ENCODE measurements around the gene ALB.

ALB gene

DNA sequence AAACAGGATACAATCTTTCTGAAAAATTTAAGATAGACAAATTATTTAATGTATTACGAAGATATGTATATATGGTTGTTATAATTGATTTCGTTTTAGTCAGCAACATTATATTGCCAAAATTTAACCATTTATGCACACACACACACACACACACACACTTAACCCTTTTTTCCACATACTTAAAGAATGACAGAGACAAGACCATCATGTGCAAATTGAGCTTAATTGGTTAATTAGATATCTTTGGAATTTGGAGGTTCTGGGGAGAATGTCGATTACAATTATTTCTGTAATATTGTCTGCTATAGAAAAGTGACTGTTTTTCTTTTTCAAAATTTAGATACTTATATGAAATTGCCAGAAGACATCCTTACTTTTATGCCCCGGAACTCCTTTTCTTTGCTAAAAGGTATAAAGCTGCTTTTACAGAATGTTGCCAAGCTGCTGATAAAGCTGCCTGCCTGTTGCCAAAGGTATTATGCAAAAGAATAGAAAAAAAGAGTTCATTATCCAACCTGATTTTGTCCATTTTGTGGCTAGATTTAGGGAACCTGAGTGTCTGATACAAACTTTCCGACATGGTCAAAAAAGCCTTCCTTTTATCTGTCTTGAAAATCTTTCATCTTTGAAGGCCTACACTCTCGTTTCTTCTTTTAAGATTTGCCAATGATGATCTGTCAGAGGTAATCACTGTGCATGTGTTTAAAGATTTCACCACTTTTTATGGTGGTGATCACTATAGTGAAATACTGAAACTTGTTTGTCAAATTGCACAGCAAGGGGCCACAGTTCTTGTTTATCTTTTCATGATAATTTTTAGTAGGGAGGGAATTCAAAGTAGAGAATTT is 5.2 kb downstream of the ALB start:
- DNase-seq (ENCODE audit: low read depth), result no peak

DNA sequence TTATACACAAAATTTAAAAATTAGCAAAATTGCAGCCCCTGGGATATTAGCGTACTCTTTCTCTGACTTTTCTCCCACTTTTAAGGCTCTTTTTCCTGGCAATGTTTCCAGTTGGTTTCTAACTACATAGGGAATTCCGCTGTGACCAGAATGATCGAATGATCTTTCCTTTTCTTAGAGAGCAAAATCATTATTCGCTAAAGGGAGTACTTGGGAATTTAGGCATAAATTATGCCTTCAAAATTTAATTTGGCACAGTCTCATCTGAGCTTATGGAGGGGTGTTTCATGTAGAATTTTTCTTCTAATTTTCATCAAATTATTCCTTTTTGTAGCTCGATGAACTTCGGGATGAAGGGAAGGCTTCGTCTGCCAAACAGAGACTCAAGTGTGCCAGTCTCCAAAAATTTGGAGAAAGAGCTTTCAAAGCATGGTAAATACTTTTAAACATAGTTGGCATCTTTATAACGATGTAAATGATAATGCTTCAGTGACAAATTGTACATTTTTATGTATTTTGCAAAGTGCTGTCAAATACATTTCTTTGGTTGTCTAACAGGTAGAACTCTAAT is 6.0 kb downstream of the ALB start:
- no peak for DNase-seq (ENCODE audit: low read depth)

DNA sequence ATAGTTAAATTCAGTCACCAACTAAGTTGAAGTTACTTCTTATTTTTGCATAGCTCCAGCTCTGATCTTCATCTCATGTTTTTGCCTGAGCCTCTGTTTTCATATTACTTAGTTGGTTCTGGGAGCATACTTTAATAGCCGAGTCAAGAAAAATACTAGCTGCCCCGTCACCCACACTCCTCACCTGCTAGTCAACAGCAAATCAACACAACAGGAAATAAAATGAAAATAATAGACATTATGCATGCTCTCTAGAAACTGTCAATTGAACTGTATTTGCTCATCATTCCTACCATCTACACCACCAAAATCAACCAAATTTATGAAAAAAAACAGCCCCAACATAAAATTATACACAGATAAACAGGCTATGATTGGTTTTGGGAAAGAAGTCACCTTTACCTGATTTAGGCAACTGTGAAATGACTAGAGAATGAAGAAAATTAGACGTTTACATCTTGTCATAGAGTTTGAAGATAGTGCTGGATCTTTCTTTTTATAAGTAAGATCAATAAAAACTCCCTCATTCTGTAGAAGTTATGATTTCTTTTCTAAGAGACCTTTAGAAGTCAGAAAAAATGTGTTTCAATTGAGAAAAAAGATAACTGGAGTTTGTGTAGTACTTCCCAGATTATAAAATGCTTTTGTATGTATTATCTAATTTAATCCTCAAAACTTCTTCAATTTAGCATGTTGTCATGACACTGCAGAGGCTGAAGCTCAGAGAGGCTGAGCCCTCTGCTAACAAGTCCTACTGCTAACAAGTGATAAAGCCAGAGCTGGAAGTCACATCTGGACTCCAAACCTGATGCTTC is 7.0 kb downstream of the ALB start:
- no peak for DNase-seq (ENCODE audit: low read depth)

DNA sequence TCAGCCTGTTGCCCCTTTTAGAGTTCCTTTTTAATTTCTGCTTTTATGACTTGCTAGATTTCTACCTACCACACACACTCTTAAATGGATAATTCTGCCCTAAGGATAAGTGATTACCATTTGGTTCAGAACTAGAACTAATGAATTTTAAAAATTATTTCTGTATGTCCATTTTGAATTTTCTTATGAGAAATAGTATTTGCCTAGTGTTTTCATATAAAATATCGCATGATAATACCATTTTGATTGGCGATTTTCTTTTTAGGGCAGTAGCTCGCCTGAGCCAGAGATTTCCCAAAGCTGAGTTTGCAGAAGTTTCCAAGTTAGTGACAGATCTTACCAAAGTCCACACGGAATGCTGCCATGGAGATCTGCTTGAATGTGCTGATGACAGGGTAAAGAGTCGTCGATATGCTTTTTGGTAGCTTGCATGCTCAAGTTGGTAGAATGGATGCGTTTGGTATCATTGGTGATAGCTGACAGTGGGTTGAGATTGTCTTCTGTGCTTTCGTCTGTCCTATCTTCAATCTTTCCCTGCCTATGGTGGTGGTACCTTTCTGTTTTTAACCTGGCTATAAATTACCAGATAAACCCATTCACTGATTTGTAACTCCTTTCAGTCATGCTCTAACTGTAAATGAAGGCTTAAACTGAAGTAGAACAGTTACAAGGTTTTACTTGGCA is 7.8 kb downstream of the ALB start:
- no peak for DNase-seq (ENCODE audit: low read depth)

DNA sequence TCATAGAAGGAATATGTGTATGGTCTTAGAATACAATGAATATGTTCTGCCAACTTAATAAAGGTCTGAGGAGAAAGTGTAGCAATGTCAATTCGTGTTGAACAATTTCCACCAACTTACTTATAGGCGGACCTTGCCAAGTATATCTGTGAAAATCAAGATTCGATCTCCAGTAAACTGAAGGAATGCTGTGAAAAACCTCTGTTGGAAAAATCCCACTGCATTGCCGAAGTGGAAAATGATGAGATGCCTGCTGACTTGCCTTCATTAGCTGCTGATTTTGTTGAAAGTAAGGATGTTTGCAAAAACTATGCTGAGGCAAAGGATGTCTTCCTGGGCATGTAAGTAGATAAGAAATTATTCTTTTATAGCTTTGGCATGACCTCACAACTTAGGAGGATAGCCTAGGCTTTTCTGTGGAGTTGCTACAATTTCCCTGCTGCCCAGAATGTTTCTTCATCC is 9.2 kb downstream of the ALB start:
- no peak for DNase-seq (ENCODE audit: low read depth)

DNA sequence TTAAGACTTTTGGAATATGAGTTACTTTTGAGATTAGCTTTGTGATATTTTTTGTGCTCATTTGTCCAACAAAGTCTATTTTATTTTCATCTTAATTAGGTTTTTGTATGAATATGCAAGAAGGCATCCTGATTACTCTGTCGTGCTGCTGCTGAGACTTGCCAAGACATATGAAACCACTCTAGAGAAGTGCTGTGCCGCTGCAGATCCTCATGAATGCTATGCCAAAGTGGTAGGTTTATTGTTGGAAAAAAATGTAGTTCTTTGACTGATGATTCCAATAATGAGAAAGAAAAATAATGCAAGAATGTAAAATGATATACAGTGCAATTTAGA is 10.8 kb downstream of the ALB start:
- no peak for DNase-seq (ENCODE audit: low read depth)

DNA sequence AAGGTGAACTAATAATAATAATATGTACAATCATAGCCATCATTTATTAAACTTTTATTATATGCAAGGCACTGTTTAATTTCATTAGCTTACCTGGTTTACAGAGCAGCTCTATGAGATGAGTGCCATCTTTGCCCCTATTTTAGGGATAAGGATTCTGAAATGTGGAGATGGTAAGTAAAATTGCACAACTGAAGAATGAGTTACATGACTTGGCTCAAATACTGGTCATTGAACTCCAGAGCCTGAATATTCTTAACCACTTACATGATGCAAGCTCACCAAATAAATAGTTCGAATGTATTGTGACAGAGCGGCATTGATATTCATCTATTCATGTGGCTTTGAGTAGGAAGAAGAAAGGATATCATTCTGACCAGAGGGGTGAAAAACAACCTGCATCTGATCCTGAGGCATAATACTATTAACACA is 11.7 kb downstream of the ALB start:
- no peak for DNase-seq (ENCODE audit: low read depth)

DNA sequence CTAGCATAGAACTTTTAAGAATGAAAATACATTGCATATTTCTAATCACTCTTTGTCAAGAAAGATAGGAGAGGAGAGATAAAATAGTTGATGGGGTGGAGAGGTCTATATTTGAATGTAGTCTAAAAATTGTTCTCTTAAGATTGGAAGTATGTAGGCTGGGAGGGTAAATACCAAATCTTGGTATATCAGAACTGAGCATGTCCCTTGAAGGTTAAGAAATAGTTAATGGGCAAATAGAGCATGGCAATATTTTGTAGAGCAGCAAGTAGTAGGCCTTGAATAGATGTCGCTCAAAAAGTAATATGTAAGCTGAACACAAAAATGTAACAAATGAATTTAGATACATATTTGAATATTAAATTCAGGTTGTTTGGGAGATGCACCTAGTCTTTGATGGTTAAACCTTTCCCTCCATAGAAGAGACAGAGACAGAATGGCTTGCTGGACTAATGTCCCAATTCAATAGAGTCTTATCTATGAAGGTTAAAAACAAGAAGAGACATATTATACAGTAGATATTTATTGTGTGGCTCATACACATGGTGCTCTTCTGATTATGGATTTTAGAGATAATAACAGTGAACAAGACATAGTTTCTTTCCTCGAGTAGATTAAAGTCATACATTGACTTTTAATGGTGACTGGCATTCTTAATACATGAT is 12.5 kb downstream of the ALB start:
- DNase-seq (ENCODE audit: low read depth), result no peak

DNA sequence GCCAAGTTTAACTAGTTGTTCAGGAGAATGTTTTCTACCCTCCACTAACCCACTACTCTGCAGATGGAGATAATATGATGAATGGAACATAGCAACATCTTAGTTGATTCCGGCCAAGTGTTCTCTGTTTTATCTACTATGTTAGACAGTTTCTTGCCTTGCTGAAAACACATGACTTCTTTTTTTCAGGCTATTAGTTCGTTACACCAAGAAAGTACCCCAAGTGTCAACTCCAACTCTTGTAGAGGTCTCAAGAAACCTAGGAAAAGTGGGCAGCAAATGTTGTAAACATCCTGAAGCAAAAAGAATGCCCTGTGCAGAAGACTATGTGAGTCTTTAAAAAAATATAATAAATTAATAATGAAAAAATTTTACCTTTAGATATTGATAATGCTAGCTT is 13.3 kb downstream of the ALB start:
- no peak for DNase-seq (ENCODE audit: low read depth)

DNA sequence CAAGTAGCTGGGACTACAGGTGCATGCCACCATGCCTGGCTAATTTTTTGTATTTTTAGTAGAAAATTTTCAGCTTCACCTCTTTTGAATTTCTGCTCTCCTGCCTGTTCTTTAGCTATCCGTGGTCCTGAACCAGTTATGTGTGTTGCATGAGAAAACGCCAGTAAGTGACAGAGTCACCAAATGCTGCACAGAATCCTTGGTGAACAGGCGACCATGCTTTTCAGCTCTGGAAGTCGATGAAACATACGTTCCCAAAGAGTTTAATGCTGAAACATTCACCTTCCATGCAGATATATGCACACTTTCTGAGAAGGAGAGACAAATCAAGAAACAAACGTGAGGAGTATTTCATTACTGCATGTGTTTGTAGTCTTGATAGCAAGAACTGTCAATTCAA is 13.9 kb downstream of the ALB start:
- DNase-seq (ENCODE audit: low read depth), result no peak

DNA sequence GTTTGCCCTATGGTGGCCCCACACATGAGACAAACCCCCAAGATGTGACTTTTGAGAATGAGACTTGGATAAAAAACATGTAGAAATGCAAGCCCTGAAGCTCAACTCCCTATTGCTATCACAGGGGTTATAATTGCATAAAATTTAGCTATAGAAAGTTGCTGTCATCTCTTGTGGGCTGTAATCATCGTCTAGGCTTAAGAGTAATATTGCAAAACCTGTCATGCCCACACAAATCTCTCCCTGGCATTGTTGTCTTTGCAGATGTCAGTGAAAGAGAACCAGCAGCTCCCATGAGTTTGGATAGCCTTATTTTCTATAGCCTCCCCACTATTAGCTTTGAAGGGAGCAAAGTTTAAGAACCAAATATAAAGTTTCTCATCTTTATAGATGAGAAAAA is 14.6 kb downstream of the ALB start:
- no peak for DNase-seq (ENCODE audit: low read depth)

DNA sequence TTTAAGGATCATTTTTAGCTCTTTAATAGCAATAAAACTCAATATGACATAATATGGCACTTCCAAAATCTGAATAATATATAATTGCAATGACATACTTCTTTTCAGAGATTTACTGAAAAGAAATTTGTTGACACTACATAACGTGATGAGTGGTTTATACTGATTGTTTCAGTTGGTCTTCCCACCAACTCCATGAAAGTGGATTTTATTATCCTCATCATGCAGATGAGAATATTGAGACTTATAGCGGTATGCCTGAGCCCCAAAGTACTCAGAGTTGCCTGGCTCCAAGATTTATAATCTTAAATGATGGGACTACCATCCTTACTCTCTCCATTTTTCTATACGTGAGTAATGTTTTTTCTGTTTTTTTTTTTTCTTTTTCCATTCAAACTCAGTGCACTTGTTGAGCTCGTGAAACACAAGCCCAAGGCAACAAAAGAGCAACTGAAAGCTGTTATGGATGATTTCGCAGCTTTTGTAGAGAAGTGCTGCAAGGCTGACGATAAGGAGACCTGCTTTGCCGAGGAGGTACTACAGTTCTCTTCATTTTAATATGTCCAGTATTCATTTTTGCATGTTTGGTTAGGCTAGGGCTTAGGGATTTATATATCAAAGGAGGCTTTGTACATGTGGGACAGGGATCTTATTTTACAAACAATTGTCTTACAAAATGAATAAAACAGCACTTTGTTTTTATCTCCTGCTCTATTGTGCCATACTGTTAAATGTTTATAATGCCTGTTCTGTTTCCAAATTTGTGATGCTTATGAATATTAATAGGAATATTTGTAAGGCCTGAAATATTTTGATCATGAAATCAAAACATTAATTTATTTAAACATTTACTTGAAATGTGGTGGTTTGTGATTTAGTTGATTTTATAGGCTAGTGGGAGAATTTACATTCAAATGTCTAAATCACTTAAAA is 15.3 kb downstream of the ALB start:
- no peak for DNase-seq (ENCODE audit: low read depth)

DNA sequence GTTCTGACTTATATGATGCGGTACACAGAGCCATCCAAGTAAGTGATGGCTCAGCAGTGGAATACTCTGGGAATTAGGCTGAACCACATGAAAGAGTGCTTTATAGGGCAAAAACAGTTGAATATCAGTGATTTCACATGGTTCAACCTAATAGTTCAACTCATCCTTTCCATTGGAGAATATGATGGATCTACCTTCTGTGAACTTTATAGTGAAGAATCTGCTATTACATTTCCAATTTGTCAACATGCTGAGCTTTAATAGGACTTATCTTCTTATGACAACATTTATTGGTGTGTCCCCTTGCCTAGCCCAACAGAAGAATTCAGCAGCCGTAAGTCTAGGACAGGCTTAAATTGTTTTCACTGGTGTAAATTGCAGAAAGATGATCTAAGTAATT is 16.5 kb downstream of the ALB start:
- DNase-seq (ENCODE audit: low read depth), result no peak

DNA sequence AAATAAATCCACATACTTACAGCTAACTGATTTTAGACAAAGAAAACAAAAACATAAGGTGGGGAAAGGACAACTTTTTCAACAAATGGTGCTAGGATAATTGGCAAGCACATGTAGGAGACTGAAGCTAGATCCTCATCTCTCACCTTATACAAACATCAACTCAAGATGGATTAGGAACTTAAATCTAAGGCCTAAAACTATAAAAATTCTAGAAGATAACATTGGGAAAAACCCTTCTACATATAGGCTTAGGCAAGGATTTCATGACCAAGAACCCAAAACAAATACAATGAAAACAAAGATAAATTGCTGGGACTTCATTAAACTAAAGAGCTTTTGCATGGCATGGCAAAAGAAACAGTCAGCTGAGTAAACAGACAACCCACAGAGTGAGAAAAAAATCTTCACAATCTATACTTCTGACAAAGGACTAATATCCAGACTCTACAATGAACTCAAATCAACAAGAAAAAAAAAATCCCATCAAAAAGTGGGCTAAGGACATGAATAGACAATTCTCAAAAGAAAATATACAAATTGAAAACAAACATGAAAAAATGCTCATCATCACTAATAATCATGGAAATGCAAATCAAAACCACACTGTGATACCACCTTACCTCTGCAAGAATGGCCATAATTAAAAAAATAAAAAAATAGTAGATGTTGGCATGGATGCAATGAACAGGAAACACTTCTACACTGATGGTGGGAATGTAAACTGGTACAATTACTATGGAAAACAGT is 17.8 kb downstream of the ALB start:
- no peak for DNase-seq (ENCODE audit: low read depth)

DNA sequence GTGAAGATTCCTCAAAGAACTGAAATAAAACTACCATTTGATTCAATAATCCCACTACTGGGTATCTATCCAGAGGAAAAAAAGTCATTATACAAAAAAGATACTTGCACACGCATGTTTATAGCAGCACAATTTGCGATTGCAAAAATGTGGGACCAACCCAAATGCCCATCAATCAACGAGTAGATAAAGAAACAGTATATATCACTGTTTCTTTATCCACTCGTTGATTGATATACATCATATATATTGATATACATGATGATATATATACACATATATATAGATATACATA is 18.3 kb downstream of the ALB start:
- DNase-seq (ENCODE audit: low read depth), result no peak

DNA sequence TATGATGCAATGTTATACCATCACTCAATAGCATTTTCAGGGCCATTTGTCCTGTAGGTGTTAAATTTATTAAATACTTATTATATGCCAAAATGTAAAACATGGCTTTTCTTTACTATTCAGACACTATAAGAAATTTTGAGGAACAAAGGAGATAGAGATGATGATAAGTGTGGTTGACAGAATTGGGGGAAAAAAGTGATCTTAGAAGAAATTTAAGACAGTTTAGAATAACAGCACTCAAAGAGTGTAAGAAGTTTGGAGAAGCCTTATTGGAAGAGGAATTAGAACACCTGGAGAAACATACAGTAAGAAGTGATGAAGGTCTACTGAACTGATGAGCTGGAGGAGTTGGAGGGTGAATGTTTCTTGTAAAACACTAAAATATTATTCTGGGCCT is 19.1 kb downstream of the ALB start:
- no peak for DNase-seq (ENCODE audit: low read depth)

DNA sequence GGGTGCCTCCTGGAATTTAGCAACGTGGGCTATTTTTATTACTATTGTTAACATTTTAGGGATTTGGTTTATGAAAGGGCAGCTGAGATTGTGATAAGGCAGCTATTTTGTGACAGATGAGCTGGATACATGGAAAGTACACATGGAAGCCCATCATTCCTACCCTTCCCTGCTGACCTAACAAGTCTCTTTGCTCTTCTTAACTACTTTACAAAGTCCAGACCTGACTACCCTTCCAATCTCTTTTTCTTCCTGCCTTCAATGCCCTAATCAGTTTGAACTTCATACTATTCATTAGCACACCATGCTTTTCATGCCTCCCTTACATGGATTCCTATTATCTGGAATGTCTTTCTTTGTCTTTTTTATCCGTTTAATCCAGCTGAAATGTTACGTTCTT is 22.6 kb downstream of the ALB start:
- no peak for DNase-seq (ENCODE audit: low read depth)

DNA sequence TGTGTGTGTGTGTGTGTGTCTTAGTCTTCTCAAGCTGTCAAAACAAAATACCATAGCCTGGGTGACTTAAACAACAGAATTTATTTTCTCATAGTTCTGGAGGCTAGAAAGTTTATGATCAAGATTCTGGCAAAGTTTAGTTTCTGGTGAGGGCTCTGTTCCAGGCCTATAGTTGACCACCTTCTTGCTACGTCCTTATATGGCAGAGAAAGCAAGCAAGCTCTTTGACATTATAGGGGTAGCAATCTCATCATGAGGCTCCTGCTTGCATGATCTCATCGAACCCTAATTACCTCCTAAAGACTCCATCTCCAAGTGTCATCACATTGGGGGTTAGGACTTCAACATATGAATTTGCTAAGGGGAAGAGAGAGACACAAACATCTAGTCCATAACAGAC is 25.0 kb downstream of the ALB start:
- DNase-seq (ENCODE audit: low read depth), result no peak

DNA sequence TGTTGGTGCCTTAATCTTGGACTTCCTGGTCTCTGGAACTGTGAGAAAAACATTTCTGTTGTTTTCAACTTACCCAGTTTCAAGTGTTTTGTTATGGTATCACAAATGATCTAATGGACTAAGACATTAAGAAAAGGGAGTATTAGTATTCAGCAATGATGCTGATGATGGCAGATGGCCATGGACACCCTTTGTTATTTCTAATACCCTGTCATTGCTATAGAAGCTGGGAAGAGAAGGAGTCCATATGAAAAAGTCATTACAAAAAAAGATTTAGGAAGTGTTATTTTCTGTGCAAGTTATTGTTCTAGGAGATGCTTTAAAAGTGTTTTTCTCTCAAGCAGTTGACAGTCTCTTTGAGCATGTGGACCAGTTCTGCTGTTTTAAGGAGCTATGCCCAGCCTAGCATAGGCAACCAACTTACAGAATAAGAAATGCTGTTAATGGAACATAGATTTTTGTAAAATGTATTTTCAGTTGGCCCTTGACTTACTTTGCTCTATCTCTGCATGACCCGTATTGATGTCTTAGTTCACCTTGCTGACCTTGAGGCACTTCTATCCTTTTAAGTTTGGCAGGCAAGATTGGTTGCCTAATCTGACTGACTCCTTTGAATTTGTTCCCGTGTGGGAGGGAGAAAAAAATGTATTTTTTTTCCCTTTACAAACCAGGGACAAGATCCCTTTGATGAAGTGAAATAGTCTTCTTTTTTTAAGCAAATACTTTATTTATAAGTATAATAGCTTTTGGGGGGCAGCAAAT is 25.9 kb downstream of the ALB start:
- no peak for DNase-seq (ENCODE audit: low read depth)

DNA sequence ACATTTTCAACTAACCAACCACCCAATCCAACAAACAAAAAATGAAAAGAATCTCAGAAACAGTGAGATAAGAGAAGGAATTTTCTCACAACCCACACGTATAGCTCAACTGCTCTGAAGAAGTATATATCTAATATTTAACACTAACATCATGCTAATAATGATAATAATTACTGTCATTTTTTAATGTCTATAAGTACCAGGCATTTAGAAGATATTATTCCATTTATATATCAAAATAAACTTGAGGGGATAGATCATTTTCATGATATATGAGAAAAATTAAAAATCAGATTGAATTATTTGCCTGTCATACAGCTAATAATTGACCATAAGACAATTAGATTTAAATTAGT is 27.7 kb downstream of the ALB start:
- no peak for DNase-seq (ENCODE audit: low read depth)

Data from stimulated activated CD4-positive, alpha-beta T cell treated with anti-CD3 and anti-CD28 coated beads, Interleukin-2, amount 100 ng/mL, for 4 hours (primary cell).